ENCODE data around the gene BARX1.

- no peak for TF ChIP-seq CTCF (IDR thresholded peaks at IDR 0.05)
- TF ChIP-seq POLR2A (IDR thresholded peaks at IDR 0.05), result no peak
- TF ChIP-seq EP300 (IDR thresholded peaks at IDR 0.05; ENCODE audit: low read depth), result no peak
Measured at GRCh38 chr9:93965830-93966577, 10.8 kb upstream of the BARX1 start.
